ENCODE measurements around the gene EPB41.
"Not testable (repeated sequence)": the region's sequence is repeated elsewhere in the genome, so short reads cannot be mapped to it uniquely, and the experiment has no call there.

Gene EPB41

GRCh38 chr1:29057700-29058099, 143.3 kb downstream of the EPB41 start:
- FAIRE-seq = no peak

- FAIRE-seq = no peak
Measured at GRCh38 chr1:29062157-29062942, 148.0 kb downstream of the EPB41 start.

- no peak for FAIRE-seq
Measured at GRCh38 chr1:29064064-29064463, 149.7 kb downstream of the EPB41 start.

GRCh38 chr1:29077155-29077554, 162.8 kb downstream of the EPB41 start:
- FAIRE-seq = no peak

- FAIRE-seq = not testable (repeated sequence)
Measured at GRCh38 chr1:29079916-29080629, 165.7 kb downstream of the EPB41 start.

- no peak for FAIRE-seq
Measured at GRCh38 chr1:29081201-29081600, 166.8 kb downstream of the EPB41 start.

- no peak for FAIRE-seq
Measured at GRCh38 chr1:29082519-29082918, 168.2 kb downstream of the EPB41 start.

GRCh38 chr1:29083317-29084195, 169.2 kb downstream of the EPB41 start:
- no peak for FAIRE-seq

GRCh38 chr1:29084196-29084521, 169.8 kb downstream of the EPB41 start:
- FAIRE-seq = no peak

GRCh38 chr1:29090937-29091618, 176.7 kb downstream of the EPB41 start:
- no peak for FAIRE-seq

- FAIRE-seq = not testable (repeated sequence)
Measured at GRCh38 chr1:29092704-29093103, 178.3 kb downstream of the EPB41 start.

GRCh38 chr1:29094433-29094832, 180.1 kb downstream of the EPB41 start:
- FAIRE-seq = no peak

GRCh38 chr1:29094954-29095353, 180.6 kb downstream of the EPB41 start:
- FAIRE-seq = no peak

GRCh38 chr1:29096231-29096886, 182.0 kb downstream of the EPB41 start:
- no peak for FAIRE-seq

- no peak for FAIRE-seq
Measured at GRCh38 chr1:29099286-29099685, 184.9 kb downstream of the EPB41 start.

GRCh38 chr1:29100487-29100886, 186.1 kb downstream of the EPB41 start:
- FAIRE-seq = no peak

- no peak for FAIRE-seq
Measured at GRCh38 chr1:29105822-29106221, 191.5 kb downstream of the EPB41 start.

GRCh38 chr1:29108041-29108440, 193.7 kb downstream of the EPB41 start:
- FAIRE-seq = not testable (repeated sequence)

- no peak for FAIRE-seq
Measured at GRCh38 chr1:29112705-29113412, 198.5 kb downstream of the EPB41 start.

- FAIRE-seq = no peak
Measured at GRCh38 chr1:29113413-29114117, 199.2 kb downstream of the EPB41 start.

GRCh38 chr1:29114654-29115053, 200.3 kb downstream of the EPB41 start:
- no peak for FAIRE-seq
